ENCODE data around the gene ATOX1.
"Not testable (repeated sequence)": the region's sequence is repeated elsewhere in the genome, so short reads cannot be mapped to it uniquely, and the experiment has no call there.

The ATOX1 gene, protein sequence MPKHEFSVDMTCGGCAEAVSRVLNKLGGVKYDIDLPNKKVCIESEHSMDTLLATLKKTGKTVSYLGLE

DNA sequence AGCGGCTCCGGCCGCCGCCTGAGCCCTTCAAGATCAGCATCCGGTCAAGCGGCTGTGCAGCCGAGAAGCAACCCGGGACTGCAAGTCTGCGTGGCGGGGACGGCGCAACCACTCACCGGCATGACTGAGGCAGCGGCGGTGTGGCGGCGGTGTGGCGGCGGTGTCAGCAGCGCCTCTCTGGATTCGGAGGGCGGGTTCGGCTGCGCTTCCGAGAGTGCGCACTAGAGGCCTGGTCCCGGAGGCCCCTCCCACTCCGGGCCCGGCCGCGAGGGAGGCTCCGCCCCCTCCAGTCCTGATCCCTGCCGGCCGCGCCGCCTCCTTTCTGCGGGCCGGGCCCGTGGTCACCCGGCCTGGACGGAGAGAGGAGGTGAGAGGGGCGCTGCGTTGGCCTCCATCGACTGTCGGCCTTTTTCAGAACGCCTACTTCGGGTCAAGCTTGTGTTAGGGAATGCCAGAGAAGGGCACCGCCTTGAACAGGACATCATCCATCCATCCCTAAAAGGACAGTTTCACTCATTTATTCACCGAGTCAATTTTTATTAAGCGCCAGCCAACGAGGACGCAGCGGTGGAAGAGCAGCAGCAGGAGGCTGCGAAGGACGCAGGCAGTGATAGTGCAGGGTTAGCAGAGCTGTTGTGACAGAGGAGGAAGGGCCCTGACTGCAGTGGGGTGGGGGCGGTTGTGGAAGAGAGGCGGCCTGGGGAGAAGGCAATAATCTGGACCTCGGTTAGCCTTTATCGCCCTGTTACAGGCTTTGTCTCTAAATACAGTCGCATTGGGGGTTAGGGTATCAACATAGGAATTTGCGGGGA, at the start of gene ATOX1:
ATOX1 (minus strand) TSS at position 202 of the 812 bp plus-strand sequence; CDS start at position 122, 80 bp downstream.
- Histone ChIP-seq H3K4me3 (ENCODE audit: low read depth in 1 of 2, low read length in 2 of 2) (peak within 1 kb of the TSS; percentile 91 to 95), H3K4me1 (ENCODE audit: control insufficient read depth in 1 of 2, insufficient read depth in 2 of 2, low read length in 2 of 2) (peaks cover 12 to 27% of the 10 kb centered on the region in 2 donors), H3K27me3 (ENCODE audit: low read depth, low read length) (no peaks in the 10 kb centered on the region), H3K27ac (ENCODE audit: low read length) (peak within 1 kb of the TSS; percentile 91), H3K36me3 (ENCODE audit: control insufficient read depth in 1 of 2, insufficient read depth in 2 of 2, low read length in 2 of 2) (no peaks in the 10 kb centered on the region), H3K9me3 (ENCODE audit: control insufficient read depth in 1 of 2, low read length in 2 of 2) (no peaks in the 10 kb centered on the region)

DNA sequence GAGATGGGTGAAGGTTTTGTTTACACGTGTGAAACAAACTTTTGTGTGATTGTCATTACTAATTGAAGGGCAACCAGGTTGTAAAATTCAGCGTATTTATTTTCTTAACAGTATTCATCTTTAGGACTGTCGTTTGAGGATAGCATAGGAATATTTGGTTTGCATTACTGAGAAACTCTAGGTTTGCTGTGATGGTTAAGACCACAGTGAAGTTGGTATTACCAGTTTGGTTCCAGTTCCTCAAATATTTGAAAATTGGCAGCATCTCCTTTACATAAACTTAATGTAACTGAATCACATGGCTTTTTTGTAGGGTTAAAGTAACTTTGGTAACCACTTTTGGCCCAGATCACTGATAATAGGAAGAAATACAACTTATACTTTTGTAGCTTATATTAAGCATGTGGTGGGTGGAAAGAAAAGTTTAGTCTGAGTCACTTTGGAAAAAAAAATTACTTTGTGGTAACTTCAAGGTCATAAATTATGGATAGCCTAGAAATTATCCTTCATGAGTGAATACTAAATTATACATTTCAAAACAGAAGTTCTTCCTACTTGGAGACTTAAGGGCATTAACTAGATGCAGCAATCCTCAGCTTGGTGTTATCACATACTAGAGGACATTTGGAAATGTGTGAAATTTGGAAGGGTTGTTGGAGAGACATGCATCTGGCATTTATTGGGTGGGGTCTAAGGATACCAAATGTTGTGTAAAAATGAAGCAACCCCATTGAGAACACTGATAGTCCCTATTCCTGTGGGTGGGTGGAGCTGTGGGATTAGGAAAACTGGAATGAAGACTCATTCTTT, 47.2 kb upstream of the ATOX1 start:
- Histone ChIP-seq H3K27me3 (ENCODE audit: low read depth, low read length) (no peaks in the 10 kb centered on the region), H3K4me3 (ENCODE audit: low read depth in 1 of 2, low read length in 2 of 2) (no peak overlapping the region), H3K27ac (ENCODE audit: low read length) (no peak overlapping the region), H3K4me1 (ENCODE audit: control insufficient read depth in 1 of 2, insufficient read depth in 2 of 2, low read length in 2 of 2) (peaks cover 0 to 12% of the 10 kb centered on the region in 2 donors), H3K9me3 (ENCODE audit: control insufficient read depth in 1 of 2, low read length in 2 of 2) (no peaks in the 10 kb centered on the region), H3K36me3 (ENCODE audit: control insufficient read depth in 1 of 2, insufficient read depth in 2 of 2, low read length in 2 of 2) (peaks cover 41 to 48% of the 10 kb centered on the region in 2 donors)

DNA sequence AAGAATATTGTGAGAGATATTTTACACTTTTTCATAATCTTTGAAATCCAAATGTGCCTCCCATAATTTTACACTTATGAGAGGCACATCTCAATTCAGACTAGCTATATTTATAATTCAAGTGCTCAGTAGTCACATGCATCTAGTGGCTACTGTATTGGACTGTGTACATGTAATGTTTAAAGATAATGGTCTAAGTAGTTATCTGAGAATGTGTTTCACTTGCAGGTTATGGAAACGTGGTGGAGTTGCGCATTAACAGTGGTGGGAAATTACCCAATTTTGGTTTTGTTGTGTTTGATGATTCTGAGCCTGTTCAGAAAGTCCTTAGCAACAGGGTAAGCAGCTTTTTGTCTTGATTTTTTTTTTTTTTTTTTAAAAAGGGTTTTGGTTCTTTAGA, 42.1 kb upstream of the ATOX1 start:
- Histone ChIP-seq H3K27ac (ENCODE audit: low read length) (no peak overlapping the region), H3K9me3 (ENCODE audit: control insufficient read depth in 1 of 2, low read length in 2 of 2) (no peaks in the 10 kb centered on the region), H3K36me3 (ENCODE audit: control insufficient read depth in 1 of 2, insufficient read depth in 2 of 2, low read length in 2 of 2) (peaks cover 57 to 74% of the 10 kb centered on the region in 2 donors), H3K4me3 (ENCODE audit: low read depth in 1 of 2, low read length in 2 of 2) (no peak overlapping the region), H3K27me3 (ENCODE audit: low read depth, low read length) (no peaks in the 10 kb centered on the region), H3K4me1 (ENCODE audit: control insufficient read depth in 1 of 2, insufficient read depth in 2 of 2, low read length in 2 of 2) (peaks cover 0 to 2% of the 10 kb centered on the region in 2 donors)

DNA sequence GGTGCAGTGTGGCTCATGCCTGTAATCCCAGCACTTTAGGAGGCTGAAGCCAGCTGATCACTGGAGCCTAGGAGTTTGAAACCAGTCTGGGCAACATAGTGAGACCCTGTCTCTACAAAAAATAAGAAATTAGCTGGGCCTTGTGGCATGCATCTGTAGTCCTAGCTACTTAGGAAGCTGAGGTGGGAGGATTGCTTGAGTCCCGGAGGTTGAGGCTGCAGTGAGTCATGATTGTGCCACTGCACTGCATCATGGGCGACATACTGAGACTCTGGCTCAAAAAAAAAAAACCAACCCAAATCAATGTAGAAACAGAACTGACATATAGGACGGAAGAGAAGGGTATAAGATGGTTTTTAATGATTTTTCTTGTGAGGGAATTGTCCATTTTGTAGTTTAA, 41.0 kb upstream of the ATOX1 start:
- H3K27me3 ChIP-seq (ENCODE audit: low read depth, low read length) = no peaks in the 10 kb centered on the region
- H3K36me3 ChIP-seq (ENCODE audit: control insufficient read depth in 1 of 2, insufficient read depth in 2 of 2, low read length in 2 of 2) = peaks cover 64 to 76% of the 10 kb centered on the region in 2 donors

DNA sequence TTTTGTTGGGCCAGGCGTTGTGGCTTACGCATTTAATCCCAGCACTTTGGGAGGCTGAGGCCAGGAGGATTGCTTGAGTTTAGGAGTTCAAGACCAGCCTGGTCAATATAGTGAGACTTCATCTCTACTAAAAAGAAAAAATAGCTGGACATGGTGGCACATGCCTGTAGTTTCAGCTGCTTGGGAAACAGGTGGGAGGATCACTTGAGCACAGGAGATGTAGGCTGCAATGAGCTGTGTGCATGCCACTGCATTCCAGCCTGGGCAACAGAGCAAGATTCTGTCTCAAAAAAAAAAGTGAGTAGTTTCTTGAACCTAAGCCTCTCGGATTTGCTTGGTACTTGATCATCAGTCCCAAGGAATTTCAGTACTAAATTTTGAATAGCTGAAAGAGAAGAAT, 40.2 kb upstream of the ATOX1 start:
- H3K27me3 ChIP-seq (ENCODE audit: low read depth, low read length) = no peaks in the 10 kb centered on the region
- peaks cover 63 to 78% of the 10 kb centered on the region in 2 donors for H3K36me3 ChIP-seq (ENCODE audit: control insufficient read depth in 1 of 2, insufficient read depth in 2 of 2, low read length in 2 of 2)
- H3K27ac ChIP-seq (ENCODE audit: low read length) = no peak overlapping the region
- no peaks in the 10 kb centered on the region for H3K9me3 ChIP-seq (ENCODE audit: control insufficient read depth in 1 of 2, low read length in 2 of 2)
- H3K4me1 ChIP-seq (ENCODE audit: control insufficient read depth in 1 of 2, insufficient read depth in 2 of 2, low read length in 2 of 2) = peaks cover 0 to 2% of the 10 kb centered on the region in 2 donors
- H3K4me3 ChIP-seq (ENCODE audit: low read depth in 1 of 2, low read length in 2 of 2) = no peak overlapping the region

More for the DNA sequence above, 41.0 kb upstream of the ATOX1 start:
- Histone ChIP-seq H3K27ac (ENCODE audit: low read length) (no peak overlapping the region), H3K4me3 (ENCODE audit: low read depth in 1 of 2, low read length in 2 of 2) (no peak overlapping the region), H3K9me3 (ENCODE audit: control insufficient read depth in 1 of 2, low read length in 2 of 2) (no peaks in the 10 kb centered on the region), H3K4me1 (ENCODE audit: control insufficient read depth in 1 of 2, insufficient read depth in 2 of 2, low read length in 2 of 2) (peaks cover 0 to 2% of the 10 kb centered on the region in 2 donors)

DNA sequence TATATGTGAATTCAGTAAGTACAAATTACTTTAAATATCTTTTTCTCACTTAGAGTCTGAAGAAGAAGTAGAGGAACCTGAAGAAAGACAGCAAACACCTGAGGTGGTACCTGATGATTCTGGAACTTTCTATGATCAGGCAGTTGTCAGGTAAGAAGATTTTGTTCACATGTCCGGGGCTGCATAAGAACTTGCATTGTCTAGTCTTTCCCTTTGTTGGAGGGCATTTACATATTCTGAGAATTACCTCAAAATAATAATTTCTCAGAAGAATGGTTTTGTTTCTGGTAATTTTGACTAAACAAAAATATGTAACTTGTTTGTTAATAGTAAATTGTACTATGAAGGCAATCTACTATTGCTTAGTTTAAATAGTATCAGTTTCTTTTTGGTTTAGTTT, 37.0 kb upstream of the ATOX1 start:
- Histone ChIP-seq H3K4me3 (ENCODE audit: low read depth in 1 of 2, low read length in 2 of 2) (no peak overlapping the region), H3K27ac (ENCODE audit: low read length) (no peak overlapping the region), H3K9me3 (ENCODE audit: control insufficient read depth in 1 of 2, low read length in 2 of 2) (no peaks in the 10 kb centered on the region), H3K27me3 (ENCODE audit: low read depth, low read length) (no peaks in the 10 kb centered on the region), H3K4me1 (ENCODE audit: control insufficient read depth in 1 of 2, insufficient read depth in 2 of 2, low read length in 2 of 2) (peaks cover 0 to 2% of the 10 kb centered on the region in 2 donors), H3K36me3 (ENCODE audit: control insufficient read depth in 1 of 2, insufficient read depth in 2 of 2, low read length in 2 of 2) (peaks cover 60 to 80% of the 10 kb centered on the region in 2 donors)

DNA sequence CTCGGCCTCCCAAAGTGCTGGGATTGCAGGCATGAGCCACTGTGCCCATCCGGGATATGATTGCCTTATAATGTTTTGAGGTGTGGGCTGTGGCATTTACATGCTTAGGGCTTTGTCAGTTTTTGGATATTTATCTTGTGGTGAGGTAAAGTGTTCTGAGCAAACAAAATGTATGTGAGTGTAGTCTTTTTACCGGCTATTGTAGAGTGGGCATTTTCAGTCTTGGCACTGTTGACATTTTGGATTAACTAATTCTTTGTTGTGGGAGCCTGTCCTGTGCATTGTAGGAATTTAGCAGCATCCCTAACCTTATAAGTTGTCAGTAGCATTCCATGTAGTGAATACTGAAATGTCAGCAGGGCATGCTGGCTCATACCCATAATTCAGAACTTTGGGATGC, 34.9 kb upstream of the ATOX1 start:
- H3K36me3 ChIP-seq (ENCODE audit: control insufficient read depth in 1 of 2, insufficient read depth in 2 of 2, low read length in 2 of 2) = peaks cover 58 to 73% of the 10 kb centered on the region in 2 donors
- no peaks in the 10 kb centered on the region for H3K27me3 ChIP-seq (ENCODE audit: low read depth, low read length)

DNA sequence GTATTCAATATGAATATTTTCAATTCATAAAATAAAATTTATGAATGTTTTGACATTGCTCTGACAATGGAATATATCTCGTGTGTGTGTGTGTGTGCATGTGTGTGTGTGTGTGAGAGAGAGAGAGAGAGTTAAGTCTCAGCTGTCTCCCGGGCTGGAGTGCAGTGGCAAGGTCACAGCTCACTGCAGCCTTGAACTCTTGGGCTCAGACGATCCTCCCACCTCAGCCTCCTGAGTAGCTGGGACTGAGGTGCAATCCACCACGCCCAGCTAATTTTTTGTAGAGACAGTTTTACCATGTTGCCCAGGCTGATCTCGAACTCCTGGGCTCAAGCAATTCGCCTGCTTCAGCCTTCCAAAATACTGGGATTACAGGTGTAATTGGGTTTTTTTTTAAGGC, 29.4 kb upstream of the ATOX1 start:
- Histone ChIP-seq H3K27me3 (ENCODE audit: low read depth, low read length) (no peaks in the 10 kb centered on the region), H3K9me3 (ENCODE audit: control insufficient read depth in 1 of 2, low read length in 2 of 2) (no peaks in the 10 kb centered on the region), H3K4me3 (ENCODE audit: low read depth in 1 of 2, low read length in 2 of 2) (no peak overlapping the region), H3K27ac (ENCODE audit: low read length) (no peak overlapping the region), H3K36me3 (ENCODE audit: control insufficient read depth in 1 of 2, insufficient read depth in 2 of 2, low read length in 2 of 2) (peaks cover 28 to 35% of the 10 kb centered on the region in 2 donors), H3K4me1 (ENCODE audit: control insufficient read depth in 1 of 2, insufficient read depth in 2 of 2, low read length in 2 of 2) (peaks cover 4 to 17% of the 10 kb centered on the region in 2 donors)

More for the DNA sequence above, 34.9 kb upstream of the ATOX1 start:
- Histone ChIP-seq H3K4me3 (ENCODE audit: low read depth in 1 of 2, low read length in 2 of 2) (no peak overlapping the region), H3K27ac (ENCODE audit: low read length) (no peak overlapping the region), H3K9me3 (ENCODE audit: control insufficient read depth in 1 of 2, low read length in 2 of 2) (no peaks in the 10 kb centered on the region), H3K4me1 (ENCODE audit: control insufficient read depth in 1 of 2, insufficient read depth in 2 of 2, low read length in 2 of 2) (peaks cover 0 to 2% of the 10 kb centered on the region in 2 donors)

DNA sequence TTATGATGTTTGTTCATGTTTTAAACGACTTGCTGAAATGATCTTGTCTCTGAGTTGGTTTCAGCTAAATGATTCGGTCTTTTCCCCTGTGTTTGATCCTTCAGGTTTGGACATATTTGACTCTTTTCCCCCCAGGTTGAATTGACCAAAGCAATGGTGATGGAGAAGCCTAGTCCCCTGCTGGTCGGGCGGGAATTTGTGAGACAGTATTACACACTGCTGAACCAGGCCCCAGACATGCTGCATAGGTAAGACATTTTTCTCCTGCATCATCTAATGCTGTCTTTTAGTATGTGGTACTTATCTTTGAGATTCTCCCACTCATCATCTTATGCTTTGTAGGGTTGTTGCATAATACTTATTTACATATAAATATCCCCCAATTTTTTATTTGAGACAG, 28.0 kb upstream of the ATOX1 start:
- H3K36me3 ChIP-seq (ENCODE audit: control insufficient read depth in 1 of 2, insufficient read depth in 2 of 2, low read length in 2 of 2) = peaks cover 19 to 23% of the 10 kb centered on the region in 2 donors
- H3K4me1 ChIP-seq (ENCODE audit: control insufficient read depth in 1 of 2, insufficient read depth in 2 of 2, low read length in 2 of 2) = peaks cover 4 to 30% of the 10 kb centered on the region in 2 donors
- no peaks in the 10 kb centered on the region for H3K9me3 ChIP-seq (ENCODE audit: control insufficient read depth in 1 of 2, low read length in 2 of 2)
- H3K27ac ChIP-seq (ENCODE audit: low read length) = no peak overlapping the region
- H3K27me3 ChIP-seq (ENCODE audit: low read depth, low read length) = no peaks in the 10 kb centered on the region
- H3K4me3 ChIP-seq (ENCODE audit: low read depth in 1 of 2, low read length in 2 of 2) = no peak overlapping the region

DNA sequence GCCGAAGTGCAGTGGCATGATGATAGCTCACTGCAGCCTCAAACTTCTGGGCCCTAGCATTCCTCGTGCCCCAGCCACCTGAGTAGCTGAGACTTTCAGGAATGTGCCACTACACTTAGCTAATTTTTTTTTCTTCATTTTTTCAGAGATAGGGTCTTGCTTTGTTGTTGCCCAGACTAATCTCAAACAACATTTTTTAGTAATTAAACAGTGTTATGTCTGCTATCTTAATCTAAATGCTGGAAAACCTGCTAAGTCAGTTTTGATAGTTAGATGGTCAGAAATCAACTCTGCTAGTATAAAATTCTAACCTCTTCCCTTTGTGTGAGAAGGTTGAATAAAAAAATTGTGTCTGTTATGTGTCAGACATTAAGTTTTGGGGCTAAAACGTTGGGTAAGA, 25.7 kb upstream of the ATOX1 start:
- peaks cover 4 to 7% of the 10 kb centered on the region in 2 donors for H3K36me3 ChIP-seq (ENCODE audit: control insufficient read depth in 1 of 2, insufficient read depth in 2 of 2, low read length in 2 of 2)
- H3K4me3 ChIP-seq (ENCODE audit: low read depth in 1 of 2, low read length in 2 of 2) = no peak overlapping the region
- H3K9me3 ChIP-seq (ENCODE audit: control insufficient read depth in 1 of 2, low read length in 2 of 2) = no peaks in the 10 kb centered on the region
- H3K27ac ChIP-seq (ENCODE audit: low read length) = no peak overlapping the region
- no peaks in the 10 kb centered on the region for H3K27me3 ChIP-seq (ENCODE audit: low read depth, low read length)
- peaks cover 10 to 41% of the 10 kb centered on the region in 2 donors for H3K4me1 ChIP-seq (ENCODE audit: control insufficient read depth in 1 of 2, insufficient read depth in 2 of 2, low read length in 2 of 2)

DNA sequence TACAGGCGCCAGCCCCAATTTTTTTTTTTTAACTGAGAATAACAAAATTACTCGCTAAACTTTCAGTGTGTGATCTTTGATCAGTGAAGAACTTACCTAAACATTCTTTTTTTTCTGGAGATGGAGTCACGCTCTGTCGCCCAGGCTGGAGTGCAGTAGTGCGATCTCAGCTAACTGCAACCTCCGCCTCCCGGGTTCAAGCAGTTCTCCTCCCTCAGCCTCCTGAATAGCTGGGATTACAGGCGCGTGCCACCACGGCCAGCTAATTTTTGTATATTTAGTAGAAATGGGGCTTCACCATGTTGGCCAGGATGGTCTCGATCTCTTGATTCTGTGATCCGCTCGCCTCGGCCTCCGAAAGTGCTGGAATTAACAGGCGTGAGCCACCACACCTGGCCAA, 25.2 kb upstream of the ATOX1 start:
- not testable (repeated sequence) for H3K27me3 ChIP-seq (ENCODE audit: low read depth, low read length); H3K36me3 ChIP-seq (ENCODE audit: control insufficient read depth in 1 of 2, insufficient read depth in 2 of 2, low read length in 2 of 2); H3K4me3 ChIP-seq (ENCODE audit: low read depth in 1 of 2, low read length in 2 of 2); H3K9me3 ChIP-seq (ENCODE audit: control insufficient read depth in 1 of 2, low read length in 2 of 2); H3K27ac ChIP-seq (ENCODE audit: low read length)
- H3K4me1 ChIP-seq (ENCODE audit: control insufficient read depth in 1 of 2, insufficient read depth in 2 of 2, low read length in 2 of 2) = peaks cover 10 to 42% of the 10 kb centered on the region in 2 donors
